A549 treated with ZK216348 at 1 μM for 4 hours (cell line): ENCODE results near the gene MBL2. TPM values are rescaled to one million over a fixed set of nuclear protein-coding genes. Genes with fewer than 3 reads are reported as not detected.

Experiments
- total RNA-seq: library from RNA; stranded (reverse); fragments of 200-300 nt; extraction: Qiagen RNA extraction; gene quantifications from 5 replicates; pipeline ENCODE4 v1.2.3, GENCODE V29; 2022; ENCODE audit warnings: low read depth

The MBL2 gene
- not detected in 5 replicates for total RNA-seq

GRCh38 chr10:52772623-52773022 is at the start of gene MBL2:
Gene MBL2, minus strand, starts transcription at chr10:52772784. Its CDS starts 1,149 bp downstream, at chr10:52771635.

